Duodenal mucosa (tissue), 2 donors: ENCODE results near the gene MTUS2.

ENCODE experiments used
- H3K27ac ChIP-seq: one replicate; pipeline ENCODE4 v1.7.0; 2013; ENCODE audit warnings: low read depth, low read length
- H3K27me3 ChIP-seq, 2 donors: one replicate each; pipeline ENCODE4 v1.7.0; 2013; ENCODE audit warnings: low read length in 2 of 2, control low read depth in 1 of 2; ENCODE audit not compliant: insufficient read depth in 2 of 2, control insufficient read depth in 1 of 2
- H3K36me3 ChIP-seq, 2 donors: one replicate each; pipeline ENCODE4 v1.7.0; 2013; ENCODE audit warnings: low read length in 2 of 2, control low read depth in 1 of 2; ENCODE audit not compliant: insufficient read depth in 2 of 2, control insufficient read depth in 1 of 2
- H3K4me1 ChIP-seq, 2 donors: one replicate each; pipeline ENCODE4 v1.7.0; 2013; ENCODE audit warnings: low read length in 2 of 2, control low read depth in 1 of 2; ENCODE audit not compliant: insufficient read depth in 2 of 2, control insufficient read depth in 1 of 2
- H3K4me3 ChIP-seq, 2 donors: one replicate each; pipeline ENCODE4 v1.7.0; 2013; ENCODE audit warnings: low read length in 2 of 2, low read depth in 1 of 2
- H3K9ac ChIP-seq, 2 donors: one replicate each; pipeline ENCODE4 v1.7.0; 2013; ENCODE audit warnings: low read length in 2 of 2, low read depth in 1 of 2
- H3K9me3 ChIP-seq, 2 donors: one replicate each; pipeline ENCODE4 v1.7.0; 2013; ENCODE audit warnings: low read length in 2 of 2, control low read depth in 1 of 2; ENCODE audit not compliant: control insufficient read depth in 1 of 2

Gene MTUS2

DNA sequence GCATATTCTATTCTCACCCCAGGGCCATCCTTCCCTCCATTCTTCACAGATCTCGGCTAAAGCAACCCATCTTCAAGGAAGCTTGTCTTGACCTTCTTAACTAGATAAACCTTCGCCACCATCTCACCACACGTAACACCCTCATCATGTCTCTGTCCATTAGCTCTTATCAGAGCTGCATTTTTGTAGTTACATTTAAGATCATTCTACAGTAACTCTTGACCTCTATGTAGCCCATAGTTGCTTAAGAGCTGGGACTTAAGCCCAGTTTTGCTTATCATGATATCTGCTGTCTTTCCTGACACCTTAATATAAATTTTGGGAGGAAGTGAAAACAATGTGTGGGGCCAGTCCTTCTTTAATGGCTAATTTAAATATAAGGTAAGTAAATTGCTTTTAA, 345.1 kb downstream of the MTUS2 start:
- no peak overlapping the region for H3K9ac ChIP-seq
- H3K9me3 ChIP-seq: no peaks in the 10 kb centered on the region
- H3K36me3 ChIP-seq: no peaks in the 10 kb centered on the region
- H3K27me3 ChIP-seq: no peaks in the 10 kb centered on the region
- no peak overlapping the region for H3K4me3 ChIP-seq
- no peak overlapping the region for H3K27ac ChIP-seq
- H3K4me1 ChIP-seq: no peaks in the 10 kb centered on the region

DNA sequence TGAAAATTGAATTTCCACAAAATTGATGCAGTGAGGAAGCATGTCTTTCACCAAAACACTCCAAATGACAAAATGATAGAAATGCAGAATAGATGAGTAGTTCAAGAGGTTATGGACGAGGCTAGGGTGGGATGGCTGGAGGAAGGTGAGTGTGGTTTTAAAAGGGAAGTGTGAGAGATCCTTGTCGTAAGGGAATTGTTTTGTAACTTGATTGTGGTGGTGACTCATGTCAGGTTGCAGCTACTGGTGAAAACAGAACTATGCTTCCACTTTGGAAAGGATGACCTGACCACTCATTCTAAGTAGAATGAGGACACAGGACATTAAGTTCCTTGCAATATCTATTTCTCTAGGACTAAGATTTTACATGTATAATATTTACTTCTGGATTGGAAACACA, 345.7 kb downstream of the MTUS2 start:
- H3K4me1 ChIP-seq: no peaks in the 10 kb centered on the region
- no peak overlapping the region for H3K27ac ChIP-seq

DNA sequence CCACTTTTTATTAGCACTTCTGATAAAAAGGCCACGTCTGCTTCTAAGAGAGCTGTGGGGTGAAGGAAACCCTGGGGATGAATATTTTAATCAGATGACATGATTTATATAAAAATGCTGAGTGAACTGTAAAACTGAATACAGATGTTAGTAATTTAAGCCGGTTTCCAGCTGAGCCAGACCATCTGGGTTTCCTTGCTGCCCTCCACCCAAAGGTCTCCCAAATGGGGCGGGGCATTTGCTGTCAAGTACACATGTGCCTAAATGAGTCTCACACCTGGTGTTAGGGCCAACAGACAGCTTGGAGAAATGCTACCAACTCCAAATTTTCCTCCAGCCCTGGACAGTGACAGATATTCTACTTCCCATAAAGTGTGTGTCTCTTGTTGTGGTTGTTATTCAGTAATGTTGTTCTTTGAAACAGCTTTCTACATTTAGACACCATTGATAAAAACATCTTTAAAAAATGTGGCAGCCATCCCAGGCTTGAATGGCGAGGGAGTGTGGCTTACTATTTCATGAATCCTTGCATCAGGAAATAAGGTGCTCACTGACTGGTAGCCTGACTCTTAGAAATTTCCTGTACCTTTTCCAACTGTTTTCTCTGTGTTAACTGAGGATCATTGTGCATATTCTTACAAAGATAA, 350.4 kb downstream of the MTUS2 start:
- no peaks in the 10 kb centered on the region for H3K27me3 ChIP-seq
- no peak overlapping the region for H3K4me3 ChIP-seq
- no peak overlapping the region for H3K27ac ChIP-seq
- no peaks in the 10 kb centered on the region for H3K36me3 ChIP-seq
- no peaks in the 10 kb centered on the region for H3K4me1 ChIP-seq
- no peak overlapping the region for H3K9ac ChIP-seq
- H3K9me3 ChIP-seq: no peaks in the 10 kb centered on the region

More for the DNA sequence above, 345.7 kb downstream of the MTUS2 start:
- Histone ChIP-seq H3K9me3 (no peaks in the 10 kb centered on the region), H3K9ac (no peak overlapping the region), H3K4me3 (no peak overlapping the region), H3K36me3 (no peaks in the 10 kb centered on the region), H3K27me3 (no peaks in the 10 kb centered on the region)

DNA sequence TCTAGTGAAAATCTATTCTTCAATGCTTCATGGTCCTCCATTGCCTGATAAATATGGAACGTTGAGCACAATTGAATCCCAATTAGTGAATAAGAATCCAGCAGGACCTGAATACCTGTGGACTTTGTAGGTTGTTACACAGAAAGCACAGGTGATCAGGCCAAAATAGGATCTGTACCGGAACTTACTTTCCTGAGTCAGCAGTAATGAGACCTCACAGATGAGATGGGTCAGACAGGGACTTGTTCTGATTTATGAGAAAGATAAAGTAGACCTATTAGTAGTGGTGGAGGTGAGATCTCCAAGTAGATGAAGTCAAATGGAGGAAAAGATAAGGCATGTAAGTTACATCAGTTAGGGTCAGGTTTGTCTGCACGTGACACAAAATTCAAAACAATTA, 351.1 kb downstream of the MTUS2 start:
- no peak overlapping the region for H3K27ac ChIP-seq
- no peaks in the 10 kb centered on the region for H3K9me3 ChIP-seq
- no peak overlapping the region for H3K4me3 ChIP-seq
- no peaks in the 10 kb centered on the region for H3K27me3 ChIP-seq
- H3K4me1 ChIP-seq: no peaks in the 10 kb centered on the region
- no peak overlapping the region for H3K9ac ChIP-seq
- H3K36me3 ChIP-seq: no peaks in the 10 kb centered on the region

DNA sequence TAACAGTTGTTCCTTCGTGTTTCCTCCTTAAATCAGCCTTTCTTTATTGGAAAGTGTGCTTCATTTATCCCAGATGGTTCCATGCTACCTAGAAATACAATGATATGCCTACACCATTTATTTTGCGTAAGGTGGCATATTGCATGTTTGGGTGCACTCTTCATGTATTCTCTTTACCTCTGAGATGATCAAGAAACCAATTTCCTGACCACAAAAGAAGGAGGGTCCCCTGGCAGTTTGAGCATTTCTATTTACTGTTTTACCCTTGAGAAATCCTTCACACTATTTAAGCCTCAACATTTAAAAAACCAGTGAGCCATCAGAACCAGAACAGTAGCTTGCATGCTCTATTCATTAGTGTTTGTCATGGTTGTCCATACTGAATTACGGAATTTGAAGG, 354.0 kb downstream of the MTUS2 start:
- Histone ChIP-seq H3K36me3 (no peaks in the 10 kb centered on the region), H3K9me3 (no peaks in the 10 kb centered on the region), H3K9ac (no peak overlapping the region), H3K27ac (no peak overlapping the region), H3K4me1 (no peaks in the 10 kb centered on the region), H3K27me3 (no peaks in the 10 kb centered on the region), H3K4me3 (no peak overlapping the region)

DNA sequence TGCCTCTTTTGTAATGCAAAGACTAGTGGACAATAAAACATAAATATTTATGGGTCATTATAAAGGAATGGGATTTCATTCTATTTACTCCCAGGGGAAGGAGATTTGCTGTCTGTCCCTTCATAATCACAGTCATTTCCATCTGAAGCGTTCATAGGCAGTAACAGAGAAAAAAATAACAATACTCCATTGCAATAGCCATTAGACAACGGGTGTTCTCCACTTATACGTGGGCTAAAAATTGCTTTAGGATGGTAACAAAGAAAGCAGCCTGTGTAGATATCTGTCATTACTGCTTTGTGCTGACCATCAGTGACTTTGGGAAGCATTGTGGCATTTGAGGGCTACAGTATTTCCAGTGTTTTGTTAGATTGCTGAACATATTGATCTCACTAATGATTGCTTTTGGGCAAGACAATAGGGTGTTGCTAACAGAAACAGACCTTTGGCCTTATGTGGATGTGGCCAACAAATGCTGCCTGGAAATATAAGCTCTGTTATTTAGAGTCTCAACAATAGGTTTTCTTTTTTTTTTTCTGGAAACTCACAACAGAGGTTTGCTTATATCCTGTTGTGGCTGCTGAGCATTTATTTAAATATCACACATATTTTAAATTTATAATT, 355.2 kb downstream of the MTUS2 start:
- H3K4me3 ChIP-seq: no peak overlapping the region
- no peak overlapping the region for H3K9ac ChIP-seq
- no peaks in the 10 kb centered on the region for H3K27me3 ChIP-seq
- no peaks in the 10 kb centered on the region for H3K36me3 ChIP-seq
- H3K9me3 ChIP-seq: no peaks in the 10 kb centered on the region
- no peaks in the 10 kb centered on the region for H3K4me1 ChIP-seq
- no peak overlapping the region for H3K27ac ChIP-seq

DNA sequence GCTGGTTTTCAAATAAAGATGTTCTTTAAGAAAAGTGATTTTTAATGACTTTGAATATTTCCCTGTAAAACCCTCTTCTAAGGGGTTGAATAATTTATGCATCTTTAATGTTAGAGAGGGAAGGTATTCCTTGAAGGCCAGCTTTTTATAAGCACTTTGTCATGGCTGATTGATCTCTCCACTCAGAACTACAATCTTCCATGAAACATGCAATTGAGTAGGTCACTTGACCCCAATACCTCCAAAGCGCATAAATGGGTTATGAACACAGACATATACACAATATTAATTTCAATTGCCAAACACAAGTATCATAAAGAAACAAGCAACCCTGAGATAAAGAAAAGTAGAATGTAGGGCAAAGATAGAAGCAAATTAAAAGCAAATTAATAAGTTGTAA, 359.9 kb downstream of the MTUS2 start:
- no peaks in the 10 kb centered on the region for H3K36me3 ChIP-seq
- H3K9ac ChIP-seq: no peak overlapping the region
- no peaks in the 10 kb centered on the region for H3K27me3 ChIP-seq
- H3K9me3 ChIP-seq: peaks cover 0 to 4% of the 10 kb centered on the region in 2 donors
- no peaks in the 10 kb centered on the region for H3K4me1 ChIP-seq
- H3K27ac ChIP-seq: no peak overlapping the region
- no peak overlapping the region for H3K4me3 ChIP-seq

DNA sequence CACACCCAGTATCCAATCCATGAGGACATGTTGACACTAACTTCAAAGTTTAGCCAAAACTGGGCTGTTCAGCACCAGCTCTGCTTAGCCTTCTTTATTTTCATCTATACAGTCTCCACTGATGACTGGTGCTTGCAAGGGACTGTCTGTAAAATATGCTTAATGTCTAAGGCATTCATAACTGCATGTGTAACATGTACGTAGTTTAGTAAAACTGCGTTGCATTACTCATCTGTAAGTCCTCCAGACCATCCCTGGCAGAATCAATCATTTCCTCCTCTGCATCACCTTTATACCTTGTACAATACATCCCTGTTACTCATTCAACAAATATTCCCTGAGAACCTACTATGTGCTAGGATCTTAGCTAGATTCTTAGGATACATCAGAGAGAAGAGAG, 362.1 kb downstream of the MTUS2 start:
- H3K9ac ChIP-seq: no peak overlapping the region
- no peaks in the 10 kb centered on the region for H3K36me3 ChIP-seq
- H3K27ac ChIP-seq: no peak overlapping the region
- no peak overlapping the region for H3K4me3 ChIP-seq
- peaks cover 5 to 7% of the 10 kb centered on the region in 2 donors for H3K9me3 ChIP-seq
- H3K27me3 ChIP-seq: no peaks in the 10 kb centered on the region
- H3K4me1 ChIP-seq: no peaks in the 10 kb centered on the region

DNA sequence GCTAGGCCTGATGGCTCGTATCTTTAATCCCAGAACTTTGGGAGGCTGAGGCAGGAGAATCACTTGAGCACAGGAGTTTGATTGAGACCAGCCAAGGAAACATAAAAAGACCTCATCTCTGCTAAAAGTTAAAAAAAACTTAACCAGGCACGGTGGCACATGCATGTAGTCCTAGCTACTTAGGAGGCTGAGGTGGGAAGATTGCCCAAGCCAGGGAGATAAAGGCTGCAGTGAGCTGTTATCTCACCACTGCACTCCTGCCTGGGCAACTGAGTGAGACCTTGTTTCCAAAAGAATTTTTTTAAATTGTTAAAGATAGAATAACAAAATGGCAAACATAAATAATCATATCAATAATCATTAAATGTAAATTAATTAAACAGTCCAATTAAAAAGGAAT, 365.8 kb downstream of the MTUS2 start:
- H3K9me3 ChIP-seq: peaks cover 5 to 7% of the 10 kb centered on the region in 2 donors
- no peaks in the 10 kb centered on the region for H3K4me1 ChIP-seq
- no peaks in the 10 kb centered on the region for H3K27me3 ChIP-seq
- H3K27ac ChIP-seq: no peak overlapping the region
- no peaks in the 10 kb centered on the region for H3K36me3 ChIP-seq
- no peak overlapping the region for H3K9ac ChIP-seq
- no peak overlapping the region for H3K4me3 ChIP-seq

DNA sequence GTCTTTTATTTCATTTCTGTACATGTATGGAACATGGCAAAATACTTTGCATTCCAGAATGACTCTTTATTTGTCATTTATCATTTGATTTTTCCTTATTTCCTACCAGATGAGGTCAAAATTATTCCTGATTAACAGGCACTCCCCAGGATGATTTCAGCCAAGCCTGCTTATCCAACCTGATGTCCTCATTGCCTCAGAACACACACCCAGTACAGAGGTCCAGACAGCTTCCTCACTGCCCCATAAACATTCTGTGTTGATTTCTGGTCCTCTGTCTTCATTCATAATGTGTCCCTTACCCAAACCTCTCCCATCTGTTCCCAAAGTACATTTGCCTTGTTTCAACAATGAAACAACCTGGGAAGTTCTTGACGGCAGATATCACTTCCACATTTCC, 367.4 kb downstream of the MTUS2 start:
- H3K27ac ChIP-seq: no peak overlapping the region
- no peaks in the 10 kb centered on the region for H3K4me1 ChIP-seq
- peaks cover 5 to 7% of the 10 kb centered on the region in 2 donors for H3K9me3 ChIP-seq
- no peak overlapping the region for H3K4me3 ChIP-seq
- H3K27me3 ChIP-seq: no peaks in the 10 kb centered on the region
- no peak overlapping the region for H3K9ac ChIP-seq
- no peaks in the 10 kb centered on the region for H3K36me3 ChIP-seq
